Esophagus muscularis mucosa (tissue), 4 donors: Measurements from ENCODE around the gene EPX. TPM values are rescaled to one million over a fixed set of nuclear protein-coding genes. Genes with fewer than 3 reads are reported as not detected.
A peak's percentile ranks its signal among the peaks of the same experiment; 100 is the strongest.

ENCODE experiments used
- DNase-seq: peaks from one replicate; pipeline ENCODE4 v3.0.0-alpha.2; 2017; ENCODE audit errors: extremely low spot score
- H3K27ac ChIP-seq, 4 donors: fragments of 200-600 bp; sonication (generic); replicated peaks in 1 of 4; 1 replicate in 3 of 4; 2 replicates in 1 of 4; pipeline ENCODE4 v1.5.1; 2016 to 2019; ENCODE audit warnings: mild to moderate bottlenecking in 1 of 4
- H3K27me3 ChIP-seq, 4 donors: fragments of 200-600 bp; sonication (generic); one replicate each; pipeline versions ENCODE4 v1.5.1 to v1.6.0; 2016 to 2019
- H3K36me3 ChIP-seq, 4 donors: fragments of 200-600 bp; sonication (generic); one replicate each; pipeline ENCODE4 v1.5.1; 2016 to 2019
- H3K4me1 ChIP-seq, 4 donors: fragments of 200-600 bp; sonication (generic); one replicate each; pipeline ENCODE4 v1.5.1; 2016 to 2019
- H3K4me3 ChIP-seq, 4 donors: fragments of 200-600 bp; sonication (generic); 1 replicate in 2 of 4; 2 replicates in 2 of 4; pipeline ENCODE4 v1.5.1; 2016 to 2019; ENCODE audit warnings: mild to moderate bottlenecking in 4 of 4, moderate library complexity in 1 of 4
- H3K9me3 ChIP-seq, 4 donors: fragments of 200-600 bp; sonication (generic); 1 replicate in 3 of 4; 2 replicates in 1 of 4; pipeline ENCODE4 v1.5.1; 2016 to 2019
- EP300 ChIP-seq: sonication (generic); formaldehyde crosslinking; IDR thresholded peaks from one replicate; pipeline ENCODE4 v1.6.1; 2017; ENCODE audit warnings: antibody characterized with exemption
- POLR2A ChIP-seq: fragments of 450-650 bp; IDR thresholded peaks from one replicate; pipeline ENCODE4 v1.6.1; 2017; ENCODE audit warnings: antibody characterized with exemption, moderate library complexity, mild to moderate bottlenecking, low read depth
- POLR2AphosphoS5 ChIP-seq, 2 donors: sonication (generic); formaldehyde crosslinking; IDR thresholded peaks; one replicate each; pipeline ENCODE4 v1.6.1; 2017; ENCODE audit warnings: antibody characterized with exemption in 2 of 2
- WGBS: methylation state at CpG from one replicate; pipeline ENCODE4 v1.1.5; 2018; 5-methylcytosine and 5-hydroxymethylcytosine counted together
- intact Hi-C: fragments of 100-400 bp; cut with DNase I; formaldehyde crosslinking; loops from one replicate; pipeline ENCODE4 v1.15.1; 2023
- total RNA-seq, 4 donors: library from RNA; depleted of rRNA; stranded (reverse); fragments of >200 nt; gene quantifications; one replicate each; pipeline versions ENCODE4 v1.1.0 to v1.2.1, GENCODE V29; 2016
- TF ChIP-seq, protein P1 (sequence below), 3 experiments: fragments of 200-600 bp in 2 of 3; fragments of 450-650 bp in 1 of 3; sonication (generic) in 2 of 3; IDR thresholded peaks; one replicate each; pipeline ENCODE4 v1.5.1; 2017 to 2019; ENCODE audit warnings: antibody characterized with exemption in 3 of 3, mild to moderate bottlenecking in 2 of 3, moderate library complexity in 1 of 3

The EPX gene
- total RNA-seq, 4 donors from 2014 or later, result not detected

DNA sequence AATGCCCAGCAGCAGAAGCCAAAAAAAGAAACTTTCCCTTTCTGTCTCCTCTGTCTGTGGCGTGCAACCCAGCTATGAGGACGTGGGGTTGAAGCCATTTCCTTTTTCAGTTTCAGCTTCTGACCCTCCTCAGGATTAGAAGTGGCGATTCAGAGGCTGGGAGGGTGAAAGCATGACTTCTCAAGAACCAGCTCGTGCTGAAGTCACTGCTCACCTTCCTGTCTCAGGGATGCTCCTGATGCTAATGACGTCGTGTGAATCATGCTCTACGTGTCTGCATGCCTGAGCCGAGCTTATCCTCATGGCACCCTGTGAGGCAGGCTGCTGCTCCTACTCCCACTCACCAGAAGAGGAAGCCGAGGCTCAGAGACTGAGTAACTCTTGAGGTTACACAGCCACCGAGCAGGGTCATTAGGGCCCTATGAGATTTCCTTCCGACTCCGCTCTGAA, 40.2 kb downstream of the EPX start:
- TF ChIP-seq, protein P1, sequence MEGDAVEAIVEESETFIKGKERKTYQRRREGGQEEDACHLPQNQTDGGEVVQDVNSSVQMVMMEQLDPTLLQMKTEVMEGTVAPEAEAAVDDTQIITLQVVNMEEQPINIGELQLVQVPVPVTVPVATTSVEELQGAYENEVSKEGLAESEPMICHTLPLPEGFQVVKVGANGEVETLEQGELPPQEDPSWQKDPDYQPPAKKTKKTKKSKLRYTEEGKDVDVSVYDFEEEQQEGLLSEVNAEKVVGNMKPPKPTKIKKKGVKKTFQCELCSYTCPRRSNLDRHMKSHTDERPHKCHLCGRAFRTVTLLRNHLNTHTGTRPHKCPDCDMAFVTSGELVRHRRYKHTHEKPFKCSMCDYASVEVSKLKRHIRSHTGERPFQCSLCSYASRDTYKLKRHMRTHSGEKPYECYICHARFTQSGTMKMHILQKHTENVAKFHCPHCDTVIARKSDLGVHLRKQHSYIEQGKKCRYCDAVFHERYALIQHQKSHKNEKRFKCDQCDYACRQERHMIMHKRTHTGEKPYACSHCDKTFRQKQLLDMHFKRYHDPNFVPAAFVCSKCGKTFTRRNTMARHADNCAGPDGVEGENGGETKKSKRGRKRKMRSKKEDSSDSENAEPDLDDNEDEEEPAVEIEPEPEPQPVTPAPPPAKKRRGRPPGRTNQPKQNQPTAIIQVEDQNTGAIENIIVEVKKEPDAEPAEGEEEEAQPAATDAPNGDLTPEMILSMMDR (IDR thresholded peaks at IDR 0.05), result no peak
- TF ChIP-seq POLR2A (no peak), POLR2AphosphoS5 (IDR thresholded peaks at IDR 0.05) (no peak), EP300 (no peak)
- no peak overlapping the region for H3K27ac ChIP-seq
- H3K9me3 ChIP-seq, result no peaks in the 10 kb centered on the region
- no peak for DNase-seq
- WGBS, result 54% methylated on average over 12 of the region's 12 CpGs
- intact Hi-C loops, result no loop called here
- H3K36me3 ChIP-seq, result no peaks in the 10 kb centered on the region
- peaks cover 0 to 44% (median 3%) of the 10 kb centered on the region in 4 donors for H3K27me3 ChIP-seq
- H3K4me1 ChIP-seq, result no peaks in the 10 kb centered on the region
- H3K4me3 ChIP-seq, result no peak overlapping the region

DNA sequence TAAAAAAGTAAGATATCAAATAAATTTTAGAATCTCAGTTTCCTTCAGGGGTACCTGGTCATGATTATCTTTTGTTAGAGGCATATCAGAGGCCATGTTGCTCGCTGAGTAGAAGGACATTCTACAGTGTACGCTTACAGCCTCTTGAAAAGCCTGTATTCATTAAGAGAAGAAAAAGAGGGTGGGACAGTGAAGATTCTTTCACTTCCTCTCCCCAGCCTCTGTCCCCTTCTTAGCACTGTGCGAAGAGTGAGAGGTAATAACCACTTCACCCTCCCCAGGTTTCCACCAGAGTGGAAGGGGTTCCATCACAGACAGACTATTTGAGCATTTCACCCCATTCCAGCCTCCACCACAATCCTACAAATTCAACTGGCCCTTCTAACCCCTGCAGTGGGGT, 41.0 kb downstream of the EPX start:
- no peaks in the 10 kb centered on the region for H3K9me3 ChIP-seq
- no peak overlapping the region for H3K4me3 ChIP-seq
- 72% methylated on average over 3 of the region's 3 CpGs for WGBS
- peaks cover 0 to 52% (median 3%) of the 10 kb centered on the region in 4 donors for H3K27me3 ChIP-seq
- intact Hi-C loops, result no loop called here
- no peak for DNase-seq
- no peaks in the 10 kb centered on the region for H3K4me1 ChIP-seq
- no peaks in the 10 kb centered on the region for H3K36me3 ChIP-seq
- H3K27ac ChIP-seq, result no peak overlapping the region
- TF ChIP-seq EP300 (no peak), POLR2AphosphoS5 (IDR thresholded peaks at IDR 0.05) (no peak), POLR2A (no peak)
- TF ChIP-seq, protein P1 (IDR thresholded peaks at IDR 0.05), result no peak

DNA sequence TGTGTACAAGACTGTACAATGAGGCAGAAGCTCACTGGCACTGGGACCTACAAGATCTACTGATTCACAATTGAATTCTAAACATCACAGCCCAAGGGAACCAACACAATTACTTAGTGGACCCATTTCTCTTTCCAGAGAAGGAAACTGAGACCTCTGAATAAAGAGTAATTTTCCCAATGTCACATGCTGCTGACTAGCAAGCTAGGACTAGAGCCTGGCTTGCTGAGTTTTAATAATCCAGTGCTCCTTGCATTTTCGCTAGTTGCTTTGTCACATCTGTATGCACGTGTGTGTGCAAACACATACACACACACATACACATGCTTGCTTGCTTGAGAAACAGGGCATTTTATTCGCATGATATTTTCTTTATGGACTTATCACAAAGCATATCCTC, 42.0 kb downstream of the EPX start:
- no peak for TF ChIP-seq EP300
- TF ChIP-seq, protein P1 (IDR thresholded peaks at IDR 0.05), result no peak
- TF ChIP-seq POLR2AphosphoS5 (IDR thresholded peaks at IDR 0.05), result no peak
- TF ChIP-seq POLR2A, result no peak
- 80% methylated on average over 3 of the region's 3 CpGs for WGBS
- intact Hi-C loops, result no loop called here
- no peak for DNase-seq
- H3K4me3 ChIP-seq, result no peak overlapping the region
- no peaks in the 10 kb centered on the region for H3K9me3 ChIP-seq
- no peaks in the 10 kb centered on the region for H3K36me3 ChIP-seq
- peaks cover 0 to 58% (median 3%) of the 10 kb centered on the region in 4 donors for H3K27me3 ChIP-seq
- H3K27ac ChIP-seq, result no peak overlapping the region
- H3K4me1 ChIP-seq, result no peaks in the 10 kb centered on the region

DNA sequence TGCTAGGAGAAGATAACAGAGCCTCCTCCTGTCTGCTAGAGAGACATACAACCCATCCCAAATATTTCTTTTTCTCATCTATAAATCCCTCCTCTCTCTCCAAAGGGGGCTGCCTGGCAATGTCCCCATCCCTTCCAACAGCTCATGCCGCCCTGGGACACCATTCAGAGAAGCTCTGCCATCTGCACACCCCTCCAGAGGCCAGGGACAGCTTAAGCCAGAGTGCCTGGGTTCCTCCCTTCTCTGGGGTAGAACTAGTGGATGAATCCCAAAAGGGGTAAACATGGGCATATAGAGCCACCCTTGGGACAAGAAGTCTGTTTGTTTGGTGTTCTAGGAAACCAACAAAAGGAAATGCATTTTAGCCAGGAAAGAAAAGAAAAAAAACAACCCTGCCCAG, 43.3 kb downstream of the EPX start:
- TF ChIP-seq, protein P1 (IDR thresholded peaks at IDR 0.05), result no peak
- TF ChIP-seq POLR2A, result no peak
- no peak for TF ChIP-seq EP300
- TF ChIP-seq POLR2AphosphoS5 (IDR thresholded peaks at IDR 0.05), result no peak
- WGBS, result 50% methylated on average over 1 of the region's 1 CpG
- peaks cover 0 to 49% (median 3%) of the 10 kb centered on the region in 4 donors for H3K27me3 ChIP-seq

DNA sequence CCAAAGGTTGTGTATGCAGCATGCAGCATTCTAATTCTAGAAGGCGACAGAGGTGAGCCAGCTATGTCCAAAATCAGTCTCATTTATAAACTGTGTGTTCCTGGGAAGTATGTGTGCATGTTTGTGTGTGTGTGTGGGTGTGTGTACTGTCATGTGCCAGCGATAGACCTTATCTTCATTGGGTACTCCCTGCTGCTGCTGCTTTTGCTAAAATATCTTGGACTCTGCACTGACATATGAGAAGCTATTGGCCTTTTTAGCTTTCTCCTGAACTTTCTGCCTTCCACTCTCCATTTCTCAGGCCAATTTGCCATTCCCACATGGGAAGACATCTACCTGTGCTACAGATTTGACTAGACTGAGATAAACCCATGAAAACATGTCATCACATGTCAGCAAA, 43.9 kb downstream of the EPX start:
- 60% methylated on average over 2 of the region's 2 CpGs for WGBS
- H3K4me3 ChIP-seq, result no peak overlapping the region
- H3K36me3 ChIP-seq, result no peaks in the 10 kb centered on the region
- peaks cover 0 to 52% (median 3%) of the 10 kb centered on the region in 4 donors for H3K27me3 ChIP-seq
- H3K4me1 ChIP-seq, result no peaks in the 10 kb centered on the region
- no peak overlapping the region for H3K27ac ChIP-seq
- intact Hi-C loops, result no loop called here
- H3K9me3 ChIP-seq, result no peaks in the 10 kb centered on the region
- peak; percentile 31 for DNase-seq
- TF ChIP-seq POLR2AphosphoS5 (IDR thresholded peaks at IDR 0.05) (no peak), POLR2A (no peak), EP300 (no peak)
- TF ChIP-seq, protein P1 (IDR thresholded peaks at IDR 0.05), result no peak

More for the DNA sequence above, 43.3 kb downstream of the EPX start:
- DNase-seq, result no peak
- Histone ChIP-seq H3K4me1 (no peaks in the 10 kb centered on the region), H3K36me3 (no peaks in the 10 kb centered on the region), H3K4me3 (no peak overlapping the region), H3K9me3 (no peaks in the 10 kb centered on the region), H3K27ac (no peak overlapping the region)
- intact Hi-C loops, result no loop called here
